GM23338 (cell line): Measurements from ENCODE around the gene DGKD.

Experiments
- CREB1 ChIP-seq: fragments of 250-450 bp; sonication (Bioruptor Pico); IDR thresholded peaks from 2 replicates; pipeline ENCODE4 v1.5.0; 2020; ENCODE audit warnings: low read depth, mild to moderate bottlenecking, moderate library complexity
- CTCF ChIP-seq, 2 experiments: fragments of 200-600 bp in 1 of 2; sonication (generic) in 1 of 2; conservative IDR thresholded peaks; 2 replicates each; pipeline versions ENCODE4 v1.5.1 to v1.6.1; 2016 to 2017; ENCODE audit warnings: antibody characterized with exemption in 2 of 2, low read depth in 2 of 2, mild to moderate bottlenecking in 2 of 2, moderate library complexity in 1 of 2
- EZH2 ChIP-seq: fragments of 200-600 bp; sonication (generic); IDR thresholded peaks from one replicate; pipeline ENCODE4 v1.8.0; 2017; ENCODE audit warnings: antibody characterized with exemption, mild to moderate bottlenecking, low read depth; ENCODE audit not compliant: unreplicated experiment
- EZH2phosphoT487 ChIP-seq: fragments of 200-600 bp; sonication (generic); IDR thresholded peaks from one replicate; pipeline ENCODE4 v1.8.1; 2018; ENCODE audit warnings: antibody characterized with exemption; ENCODE audit not compliant: unreplicated experiment
- JUNB ChIP-seq: IDR thresholded peaks from one replicate; pipeline ENCODE4 v1.6.1; 2016; ENCODE audit warnings: antibody characterized with exemption; ENCODE audit not compliant: unreplicated experiment
- NANOG ChIP-seq: IDR thresholded peaks from 2 replicates; pipeline ENCODE4 v1.6.1; 2016; ENCODE audit warnings: antibody characterized with exemption, borderline replicate concordance
- POLR2AphosphoS5 ChIP-seq: IDR thresholded peaks from 2 replicates; pipeline ENCODE4 v1.6.1; 2016; ENCODE audit warnings: antibody characterized with exemption, low read depth
- REST ChIP-seq: IDR thresholded peaks from one replicate; pipeline ENCODE4 v1.6.1; 2018; ENCODE audit warnings: antibody characterized with exemption; ENCODE audit not compliant: unreplicated experiment
- STAT1 ChIP-seq: IDR thresholded peaks from one replicate; pipeline ENCODE4 v1.6.1; 2016; ENCODE audit warnings: antibody characterized with exemption; ENCODE audit not compliant: unreplicated experiment
- ZNF331 ChIP-seq: fragments of 250-450 bp; sonication (Bioruptor Pico); IDR thresholded peaks from 2 replicates; pipeline ENCODE4 v1.5.0; 2020; ENCODE audit warnings: low read depth, mild to moderate bottlenecking, moderate library complexity

- no peak for TF ChIP-seq CTCF (conservative IDR thresholded peaks at IDR 0.05; ENCODE audit: low read depth in 2 of 2)
- TF ChIP-seq EZH2phosphoT487 = no peak
- TF ChIP-seq EZH2 = no peak
- no peak for TF ChIP-seq POLR2AphosphoS5
- no peak for TF ChIP-seq REST
- no peak for TF ChIP-seq STAT1
- TF ChIP-seq ZNF331 (CRISPR knock-in tag) = no peak
- no peak for TF ChIP-seq JUNB
- TF ChIP-seq CREB1 (CRISPR knock-in tag) = no peak
- no peak for TF ChIP-seq NANOG
Measured at GRCh38 chr2:233433029-233433428, 78.7 kb downstream of the DGKD start.
